NB4 (cell line): ENCODE data around the gene HELZ.

ENCODE experiments used
- DNase-seq: peaks from one replicate; pipeline ENCODE4 v3.0.0; 2010; ENCODE audit warnings: low read depth
- H3K4me3 ChIP-seq: one replicate; pipeline ENCODE4 v1.5.1; 2011; ENCODE audit warnings: mild to moderate bottlenecking, low read depth, low read length, moderate library complexity
- CTCF ChIP-seq: IDR thresholded peaks from one replicate; pipeline ENCODE4 v1.5.1; 2012; ENCODE audit warnings: low read depth, low read length
- MYC ChIP-seq: IDR thresholded peaks from 2 replicates; pipeline ENCODE4 v1.6.1; 2011; ENCODE audit warnings: low read depth, low read length
- POLR2A ChIP-seq: IDR thresholded peaks from 2 replicates; pipeline ENCODE4 v1.6.1; 2011; ENCODE audit warnings: mild to moderate bottlenecking; ENCODE audit not compliant: insufficient read length; ENCODE audit errors: extremely low read depth
- TF ChIP-seq, protein P1 (sequence below): IDR thresholded peaks from 2 replicates; pipeline ENCODE4 v1.6.1; 2011; ENCODE audit warnings: low read depth, low read length

Gene HELZ

GRCh38 chr17:67247416-67247900, 2.5 kb upstream of the HELZ start:
- DNase-seq: no peak
- H3K4me3 ChIP-seq: no peak overlapping the region
- no peak for TF ChIP-seq POLR2A
- no peak for TF ChIP-seq MYC
- TF ChIP-seq CTCF: no peak
- TF ChIP-seq, protein P1, sequence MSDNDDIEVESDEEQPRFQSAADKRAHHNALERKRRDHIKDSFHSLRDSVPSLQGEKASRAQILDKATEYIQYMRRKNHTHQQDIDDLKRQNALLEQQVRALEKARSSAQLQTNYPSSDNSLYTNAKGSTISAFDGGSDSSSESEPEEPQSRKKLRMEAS: no peak

DNA sequence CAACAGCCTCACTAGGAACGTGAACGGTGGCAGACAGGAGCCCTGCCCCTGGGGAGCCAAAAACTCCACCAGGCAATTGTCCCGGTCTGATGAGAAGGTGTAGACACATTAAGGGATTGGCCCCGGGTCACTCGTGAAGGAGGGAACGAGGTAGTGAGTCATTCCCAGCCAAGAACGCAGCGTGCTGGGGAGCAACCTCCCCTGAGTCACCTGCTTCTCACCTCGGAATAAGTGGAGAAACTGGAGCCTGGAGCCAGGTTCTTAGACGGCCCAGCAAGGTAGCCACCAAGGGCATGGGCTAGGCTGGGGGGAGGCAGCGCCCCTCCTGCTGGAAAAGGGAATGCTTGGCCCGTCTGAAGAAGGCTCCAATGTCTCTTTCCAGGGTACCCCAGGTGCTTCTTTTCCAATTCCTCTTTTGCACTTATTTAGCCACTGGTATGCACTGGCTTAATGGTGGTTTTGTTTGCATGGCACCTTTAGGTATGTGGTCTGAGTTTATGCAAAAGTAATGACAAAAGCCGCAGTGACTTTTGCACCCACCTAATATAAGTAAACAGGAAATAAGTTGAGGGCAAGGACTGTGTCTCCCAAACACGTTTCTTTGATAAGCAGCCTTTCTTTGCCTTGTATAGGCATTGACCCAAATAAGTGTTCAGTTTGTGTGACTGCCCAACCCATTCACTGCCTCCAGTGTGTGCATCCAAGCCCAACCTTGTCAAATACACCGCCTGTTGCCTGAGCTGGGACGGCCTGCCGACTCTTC, 1.8 kb upstream of the HELZ start:
- no peak overlapping the region for H3K4me3 ChIP-seq
- peak; percentile 21 for DNase-seq
- TF ChIP-seq, protein P1: no peak
- TF ChIP-seq POLR2A (no peak), CTCF (no peak), MYC (no peak)

- TF ChIP-seq CTCF (no peak), MYC (no peak), POLR2A (no peak)
- TF ChIP-seq, protein P1: no peak
- no peak for DNase-seq
- peak overlapping the region; percentile 92 for H3K4me3 ChIP-seq
Observed at GRCh38 chr17:67246403-67246652, 1.3 kb upstream of the HELZ start.

- H3K4me3 ChIP-seq: peak overlapping the region; percentile 92
- DNase-seq: peak; percentile 55
- TF ChIP-seq MYC (no peak), POLR2A (no peak), CTCF (no peak)
- TF ChIP-seq, protein P1: no peak
Observed at GRCh38 chr17:67245694-67246402, 852 bp upstream of the HELZ start.

DNA sequence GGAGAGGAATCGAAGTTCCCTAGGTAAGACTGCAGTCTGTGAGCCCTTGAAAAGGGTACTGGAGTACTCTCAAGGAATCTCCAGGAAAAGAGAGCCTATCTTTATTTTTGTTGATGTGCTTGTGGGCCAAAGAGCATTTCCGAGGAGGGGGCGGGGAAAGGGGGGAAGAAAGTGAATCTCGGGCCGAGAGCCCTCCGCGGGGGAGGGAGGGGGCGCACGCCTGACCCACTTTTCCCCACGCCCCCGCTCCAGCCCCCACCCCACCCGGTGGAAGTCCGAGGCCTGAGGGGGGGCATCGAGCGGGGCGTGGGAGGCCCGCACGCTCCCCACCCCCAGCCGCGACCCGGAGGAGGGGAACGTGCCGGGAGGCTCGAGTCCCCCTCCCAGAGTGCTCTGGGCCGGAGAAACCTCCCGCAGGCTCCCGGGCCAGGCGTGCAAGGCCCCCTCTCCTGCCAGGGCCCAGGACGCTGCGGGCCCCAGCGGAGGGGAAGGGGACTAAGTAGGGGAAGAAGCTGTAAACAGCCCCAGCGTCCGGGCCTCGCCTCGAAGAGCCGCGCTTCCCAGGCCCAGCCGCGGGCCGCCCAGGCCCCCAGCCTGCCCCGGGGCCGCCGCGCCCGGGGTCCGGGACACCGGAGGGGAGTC, 444 bp downstream of the HELZ start:
- peak; percentile 49 for DNase-seq
- H3K4me3 ChIP-seq: peak overlapping the region; percentile 92
- TF ChIP-seq CTCF (no peak), POLR2A (no peak), MYC (no peak)
- TF ChIP-seq, protein P1: no peak
